Fibroblast of lung (primary cell): ENCODE results near the gene WIPI1. TPM values are rescaled to one million over a fixed set of nuclear protein-coding genes. Genes with fewer than 3 reads are reported as not detected.

Experiments used
- DNase-seq, 2 donors: peaks; one replicate each; pipeline versions ENCODE4 v3.0.0 to v3.0.0-alpha.2; 2010; ENCODE audit warnings: low read depth in 2 of 2
- H2AFZ ChIP-seq: 2 replicates; pipeline ENCODE4 v1.5.1; 2012; ENCODE audit warnings: low read length, control low read depth, inconsistent platforms
- H3K27ac ChIP-seq: 2 replicates; pipeline ENCODE4 v1.5.1; 2011; ENCODE audit warnings: low read length, control low read depth; ENCODE audit not compliant: insufficient read depth
- H3K27me3 ChIP-seq: 2 replicates; pipeline ENCODE4 v1.5.1; 2011; ENCODE audit warnings: mild to moderate bottlenecking, low read length; ENCODE audit not compliant: control insufficient read depth, insufficient read depth
- H3K36me3 ChIP-seq: 2 replicates; pipeline ENCODE4 v1.5.1; 2011; ENCODE audit warnings: low read length; ENCODE audit not compliant: control insufficient read depth, insufficient read depth
- H3K4me1 ChIP-seq: 2 replicates; pipeline ENCODE4 v1.5.1; 2011; ENCODE audit warnings: low read length; ENCODE audit not compliant: control insufficient read depth, insufficient read depth; ENCODE audit errors: extremely low read depth
- H3K4me2 ChIP-seq: 2 replicates; pipeline ENCODE4 v1.5.1; 2011; ENCODE audit warnings: low read length, control low read depth; ENCODE audit not compliant: insufficient read depth; ENCODE audit errors: extremely low read depth
- H3K4me3 ChIP-seq, 4 experiments: fragments of 200-600 bp in 1 of 4; sonication (generic) in 1 of 4; replicated peaks in 1 of 4; 2 replicates each; pipeline ENCODE4 v1.5.1; 2011 to 2016; ENCODE audit warnings: low read length in 4 of 4, low read depth in 3 of 4, mild to moderate bottlenecking in 3 of 4, control low read depth in 2 of 4, inconsistent platforms in 1 of 4, mixed read lengths in 1 of 4; ENCODE audit not compliant: insufficient read depth in 1 of 4; ENCODE audit errors: control extremely low read depth in 1 of 4
- H3K79me2 ChIP-seq: 2 replicates; pipeline ENCODE4 v1.5.1; 2012; ENCODE audit warnings: mild to moderate bottlenecking, low read length, inconsistent platforms; ENCODE audit not compliant: control insufficient read depth, insufficient read depth
- H3K9ac ChIP-seq: 2 replicates; pipeline ENCODE4 v1.5.1; 2011; ENCODE audit warnings: mild to moderate bottlenecking, low read length, control low read depth; ENCODE audit not compliant: insufficient read depth
- H3K9me3 ChIP-seq: 2 replicates; pipeline ENCODE4 v1.5.1; 2012; ENCODE audit warnings: low read depth, low read length; ENCODE audit not compliant: control insufficient read depth, insufficient read depth
- H4K20me1 ChIP-seq: 2 replicates; pipeline ENCODE4 v1.5.1; 2011; ENCODE audit warnings: low read length; ENCODE audit not compliant: control insufficient read depth, insufficient read depth; ENCODE audit errors: extremely low read depth
- CTCF ChIP-seq, 2 donors: IDR thresholded peaks in 1 of 2; conservative IDR thresholded peaks in 1 of 2; 1 replicate in 1 of 2; 2 replicates in 1 of 2; pipeline ENCODE4 v1.5.1; 2011 to 2012; ENCODE audit warnings: low read length in 2 of 2, control low read depth in 1 of 2, inconsistent platforms in 1 of 2, low read depth in 1 of 2, mild to moderate bottlenecking in 1 of 2
- EZH2 ChIP-seq: IDR thresholded peaks from 2 replicates; pipeline ENCODE4 v1.5.1; 2012; ENCODE audit warnings: low read length, control low read depth, mild to moderate bottlenecking; ENCODE audit errors: missing control alignments
- polyA plus RNA-seq, 2 donors: library from polyadenylated mRNA; depleted of rRNA in 1 of 2; stranded (reverse) in 1 of 2; unstranded in 1 of 2; fragments of >200 nt; gene quantifications; 2 replicates each; pipeline ENCODE4 v1.2.1, GENCODE V29; 2011 to 2012; ENCODE audit warnings: missing spikeins in 1 of 2
- total RNA-seq: library from RNA; depleted of rRNA; stranded (reverse); fragments of >200 nt; gene quantifications from 2 replicates; pipeline ENCODE4 v1.2.1, GENCODE V29; 2014

Gene WIPI1
- total and polyA plus RNA-seq, 2 donors (not counting 1 experiment from before 2014, with no cell fraction given): 158 to 251 TPM

DNA sequence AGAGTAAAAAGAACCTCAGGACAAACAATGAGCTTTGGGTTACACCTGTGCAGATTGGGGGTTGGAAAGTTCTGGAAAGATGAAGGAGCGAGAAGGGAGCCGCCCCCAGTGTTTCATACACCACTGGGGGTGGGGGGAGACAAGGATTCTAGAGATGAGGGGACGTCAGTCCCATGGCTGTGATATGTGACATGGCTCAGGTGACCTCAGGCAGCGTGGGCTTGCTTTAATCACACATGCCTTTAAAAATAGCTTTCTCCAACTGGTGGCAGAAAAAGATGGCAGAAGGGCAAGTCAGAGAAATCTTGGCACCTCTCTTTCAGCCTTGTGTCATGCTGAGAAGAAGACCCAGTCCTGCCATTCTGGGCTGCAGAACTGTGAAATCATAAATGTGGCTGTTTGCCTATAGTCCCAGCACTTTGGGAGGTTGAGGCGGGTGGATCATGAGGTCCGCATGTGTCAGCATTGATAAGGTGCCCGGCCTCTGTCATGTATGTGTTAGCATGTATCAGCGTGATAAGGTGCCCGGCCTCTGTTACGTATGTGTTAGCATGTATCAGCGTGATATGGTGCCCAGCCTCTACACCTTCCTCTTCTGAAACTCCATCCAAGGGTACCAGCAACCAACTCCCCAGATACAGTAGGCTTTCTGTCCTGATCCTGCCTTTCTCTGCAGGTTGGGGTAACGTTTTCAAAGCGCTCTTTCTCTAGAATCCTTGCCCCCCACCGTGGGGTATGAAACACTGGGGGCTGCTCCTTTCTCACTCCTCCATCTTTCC is 25.0 kb downstream of the WIPI1 start:
- Histone ChIP-seq H4K20me1 (no peaks in the 10 kb centered on the region), H3K79me2 (no peaks in the 10 kb centered on the region), H3K9me3 (no peaks in the 10 kb centered on the region), H3K36me3 (peaks cover 38% of the 10 kb centered on the region), H3K9ac (no peak overlapping the region), H2AFZ (no peak overlapping the region), H3K4me3 (no peak overlapping the region), H3K27ac (no peak overlapping the region), H3K4me2 (no peak overlapping the region), H3K4me1 (peaks cover 6% of the 10 kb centered on the region), H3K27me3 (no peaks in the 10 kb centered on the region)
- no peak for TF ChIP-seq EZH2
- no peak for TF ChIP-seq CTCF (conservative IDR thresholded peaks at IDR 0.05 in 1 of 2, IDR thresholded peaks at IDR 0.05 in 1 of 2; ENCODE audit: low read depth in 1 of 2, low read length in 2 of 2)
- DNase-seq: no peak

GRCh38 chr17:68431661-68432071 is 25.6 kb downstream of the WIPI1 start:
- Histone ChIP-seq H3K9me3 (no peaks in the 10 kb centered on the region), H3K27ac (no peak overlapping the region), H3K4me3 (no peak overlapping the region), H3K79me2 (no peaks in the 10 kb centered on the region), H3K4me1 (peaks cover 6% of the 10 kb centered on the region), H3K9ac (no peak overlapping the region), H2AFZ (no peak overlapping the region), H4K20me1 (no peaks in the 10 kb centered on the region), H3K4me2 (no peak overlapping the region), H3K27me3 (no peaks in the 10 kb centered on the region), H3K36me3 (peaks cover 40% of the 10 kb centered on the region)
- no peak for TF ChIP-seq EZH2
- peak in 1 of 2 donors; percentile 32 for TF ChIP-seq CTCF (conservative IDR thresholded peaks at IDR 0.05 in 1 of 2, IDR thresholded peaks at IDR 0.05 in 1 of 2; ENCODE audit: low read depth in 1 of 2, low read length in 2 of 2)
- peak; percentile 6 to 38 for DNase-seq

- Histone ChIP-seq H3K79me2 (no peaks in the 10 kb centered on the region), H3K27ac (no peak overlapping the region), H3K27me3 (no peaks in the 10 kb centered on the region), H3K4me3 (no peak overlapping the region), H3K4me2 (no peak overlapping the region), H3K9ac (no peak overlapping the region), H3K4me1 (peaks cover 3% of the 10 kb centered on the region), H3K36me3 (peaks cover 40% of the 10 kb centered on the region), H2AFZ (no peak overlapping the region), H4K20me1 (no peaks in the 10 kb centered on the region), H3K9me3 (no peaks in the 10 kb centered on the region)
- no peak for DNase-seq
- no peak for TF ChIP-seq CTCF (conservative IDR thresholded peaks at IDR 0.05 in 1 of 2, IDR thresholded peaks at IDR 0.05 in 1 of 2; ENCODE audit: low read depth in 1 of 2, low read length in 2 of 2)
- TF ChIP-seq EZH2: no peak
These were observed 26.2 kb downstream of the WIPI1 start for GRCh38 chr17:68431045-68431608.
